ENCODE measurements around the gene TBC1D16.
"Not testable (repeated sequence)": the region's sequence is repeated elsewhere in the genome, so short reads cannot be mapped to it uniquely, and the experiment has no call there.

The TBC1D16 gene

GRCh38 chr17:79977161-79977631 is 58.5 kb downstream of the TBC1D16 start:
- FAIRE-seq: no peak
- DNase-seq (ENCODE audit: low spot score): no peak

GRCh38 chr17:79976451-79976850 is 59.2 kb downstream of the TBC1D16 start:
- FAIRE-seq: peak; percentile 13
- no peak for DNase-seq (ENCODE audit: low spot score)

GRCh38 chr17:79975498-79976134 is 60.1 kb downstream of the TBC1D16 start:
- no peak for FAIRE-seq
- DNase-seq (ENCODE audit: low spot score): no peak

GRCh38 chr17:79974566-79975497 is 60.8 kb downstream of the TBC1D16 start:
- DNase-seq (ENCODE audit: low spot score) (no peak), FAIRE-seq (no peak)

- DNase-seq (ENCODE audit: low spot score) (no peak), FAIRE-seq (no peak)
These were observed 64.0 kb downstream of the TBC1D16 start for GRCh38 chr17:79971651-79972050.

GRCh38 chr17:79970576-79971068 is 65.0 kb downstream of the TBC1D16 start:
- DNase-seq (ENCODE audit: low spot score) (no peak), FAIRE-seq (no peak)

- DNase-seq (ENCODE audit: low spot score): no peak
- no peak for FAIRE-seq
These were observed 65.8 kb downstream of the TBC1D16 start for GRCh38 chr17:79969906-79970305.

- FAIRE-seq: no peak
- no peak for DNase-seq (ENCODE audit: low spot score)
These were observed 67.6 kb downstream of the TBC1D16 start for GRCh38 chr17:79968116-79968515.

GRCh38 chr17:79966681-79967080 is 69.0 kb downstream of the TBC1D16 start:
- no peak for DNase-seq (ENCODE audit: low spot score)
- FAIRE-seq: no peak

GRCh38 chr17:79965806-79966205 is 69.9 kb downstream of the TBC1D16 start:
- DNase-seq (ENCODE audit: low spot score) (no peak), FAIRE-seq (no peak)

- FAIRE-seq; DNase-seq (ENCODE audit: low spot score): not testable (repeated sequence)
These were observed 73.2 kb downstream of the TBC1D16 start for GRCh38 chr17:79962467-79962866.

- not testable (repeated sequence) for DNase-seq (ENCODE audit: low spot score); FAIRE-seq
These were observed 74.1 kb downstream of the TBC1D16 start for GRCh38 chr17:79961567-79961966.

GRCh38 chr17:79960788-79961522 is 74.7 kb downstream of the TBC1D16 start:
- peak; percentile 72 for FAIRE-seq
- no peak for DNase-seq (ENCODE audit: low spot score)

- no peak for FAIRE-seq
- no peak for DNase-seq (ENCODE audit: low spot score)
These were observed 76.6 kb downstream of the TBC1D16 start for GRCh38 chr17:79959042-79959441.

- FAIRE-seq (no peak), DNase-seq (ENCODE audit: low spot score) (no peak)
These were observed 78.8 kb downstream of the TBC1D16 start for GRCh38 chr17:79956853-79957252.

- not testable (repeated sequence) for FAIRE-seq; DNase-seq (ENCODE audit: low spot score)
These were observed 79.3 kb downstream of the TBC1D16 start for GRCh38 chr17:79956441-79956735.

GRCh38 chr17:79955691-79956440 is 79.8 kb downstream of the TBC1D16 start:
- no peak for DNase-seq (ENCODE audit: low spot score)
- FAIRE-seq: no peak

GRCh38 chr17:79955167-79955549 is 80.5 kb downstream of the TBC1D16 start:
- no peak for DNase-seq (ENCODE audit: low spot score)
- no peak for FAIRE-seq

- no peak for FAIRE-seq
These were observed 81.1 kb downstream of the TBC1D16 start for GRCh38 chr17:79954281-79955166.

GRCh38 chr17:79953335-79953734 is 82.3 kb downstream of the TBC1D16 start:
- DNase-seq (ENCODE audit: low spot score) (no peak), FAIRE-seq (no peak)

More at GRCh38 chr17:79954281-79955166, 81.1 kb downstream of the TBC1D16 start:
- DNase-seq (ENCODE audit: low spot score): no peak

Measured in urothelium cell line (cell line).